IgD-negative memory B cell (primary cell): ENCODE results near the gene RTRAF. TPM values are rescaled to one million over a fixed set of nuclear protein-coding genes. Genes with fewer than 3 reads are reported as not detected.

Experiments
- H3K27ac Mint-ChIP-seq, 3 donors: one replicate each; pipeline ENCODE4 v1.8.0; 2020 to 2022; ENCODE audit warnings: mild to moderate bottlenecking in 3 of 3, mixed read lengths in 3 of 3, moderate library complexity in 1 of 3
- H3K27me3 Mint-ChIP-seq: one replicate; pipeline ENCODE4 v1.8.0; 2021; ENCODE audit warnings: mixed read lengths
- H3K36me3 Mint-ChIP-seq: one replicate; pipeline ENCODE4 v1.8.0; 2020; ENCODE audit warnings: mild to moderate bottlenecking, mixed read lengths
- H3K4me1 Mint-ChIP-seq, 3 donors: one replicate each; pipeline ENCODE4 v1.8.0; 2020 to 2022; ENCODE audit warnings: mixed read lengths in 3 of 3, mild to moderate bottlenecking in 1 of 3
- H3K4me3 Mint-ChIP-seq, 4 donors: one replicate each; pipeline ENCODE4 v1.8.0; 2020 to 2022; ENCODE audit warnings: mild to moderate bottlenecking in 4 of 4, mixed read lengths in 4 of 4, moderate library complexity in 3 of 4
- H3K9me3 Mint-ChIP-seq, 3 donors: one replicate each; pipeline ENCODE4 v1.8.0; 2020 to 2021; ENCODE audit warnings: mixed read lengths in 3 of 3, mild to moderate bottlenecking in 1 of 3
- polyA plus RNA-seq: library from polyadenylated mRNA; unstranded; fragments of 300-500 nt; fragmentation: Illumina TruSeq; gene quantifications from one replicate; pipeline ENCODE4 v1.2.3, GENCODE V29; 2021

RTRAF gene
- polyA plus RNA-seq, 1 donor from 2014 or later = 191 TPM

GRCh38 chr14:52005625-52006024 is 16.3 kb downstream of the RTRAF start:
- H3K27ac Mint-ChIP-seq = no peak overlapping the region
- H3K9me3 Mint-ChIP-seq = no peaks in the 10 kb centered on the region
- H3K27me3 Mint-ChIP-seq = no peaks in the 10 kb centered on the region
- peaks cover 10% of the 10 kb centered on the region for H3K36me3 Mint-ChIP-seq
- peaks cover 0 to 1% (median 0%) of the 10 kb centered on the region in 3 donors for H3K4me1 Mint-ChIP-seq
- H3K4me3 Mint-ChIP-seq = no peak overlapping the region

DNA sequence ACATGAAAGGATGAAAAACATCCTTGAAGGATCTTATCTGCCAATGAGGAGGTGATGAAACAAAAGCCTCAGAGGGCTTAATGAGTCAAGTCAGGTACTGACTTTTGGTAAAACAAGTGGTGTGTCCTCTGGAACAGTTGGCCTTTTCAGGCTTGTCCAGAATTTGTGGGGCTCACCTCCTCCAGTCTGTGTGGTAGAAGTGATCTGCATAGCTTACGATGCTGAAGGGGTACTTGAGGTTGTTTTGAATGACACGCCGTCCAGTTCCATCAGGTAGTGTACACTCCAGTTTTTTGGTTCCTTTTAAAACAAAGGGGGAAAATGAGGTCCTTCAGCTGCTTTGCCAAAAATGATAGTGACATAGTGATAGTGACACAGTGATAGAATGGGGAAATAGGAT is 17.0 kb downstream of the RTRAF start:
- Mint-ChIP-seq H3K9me3 (no peaks in the 10 kb centered on the region), H3K4me1 (peaks cover 0 to 1% (median 0%) of the 10 kb centered on the region in 3 donors), H3K27ac (no peak overlapping the region), H3K36me3 (peaks cover 7% of the 10 kb centered on the region), H3K27me3 (no peaks in the 10 kb centered on the region), H3K4me3 (no peak overlapping the region)

DNA sequence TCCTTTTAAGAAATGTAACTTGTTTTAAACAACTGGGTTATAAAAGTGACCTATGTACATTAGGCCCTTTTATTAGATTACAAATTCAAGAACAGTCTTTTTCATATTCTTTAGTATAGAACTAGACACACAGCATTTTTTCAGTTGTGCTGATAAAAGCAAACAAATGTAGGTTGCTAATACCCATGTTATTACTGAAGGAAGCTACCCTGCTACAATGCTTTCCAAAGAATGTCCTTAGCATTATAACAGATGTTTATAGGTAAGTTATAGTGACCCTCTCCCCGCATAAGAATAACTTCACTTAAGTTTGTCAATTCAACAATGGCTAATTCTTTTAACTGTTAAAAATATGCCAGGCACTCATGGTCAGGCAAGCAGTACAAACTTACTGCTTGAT is 17.9 kb downstream of the RTRAF start:
- H3K4me3 Mint-ChIP-seq = no peak overlapping the region
- no peak overlapping the region for H3K27ac Mint-ChIP-seq
- no peaks in the 10 kb centered on the region for H3K27me3 Mint-ChIP-seq
- peaks cover 4% of the 10 kb centered on the region for H3K36me3 Mint-ChIP-seq
- no peaks in the 10 kb centered on the region for H3K9me3 Mint-ChIP-seq
- peaks cover 0 to 1% (median 0%) of the 10 kb centered on the region in 3 donors for H3K4me1 Mint-ChIP-seq

- Mint-ChIP-seq H3K27ac (no peak overlapping the region), H3K4me1 (peaks cover 0 to 1% (median 0%) of the 10 kb centered on the region in 3 donors), H3K36me3 (peaks cover 4% of the 10 kb centered on the region), H3K27me3 (no peaks in the 10 kb centered on the region), H3K4me3 (no peak overlapping the region), H3K9me3 (no peaks in the 10 kb centered on the region)
Measured at GRCh38 chr14:52007637-52008036, 18.3 kb downstream of the RTRAF start.

- Mint-ChIP-seq H3K36me3 (peaks cover 4% of the 10 kb centered on the region), H3K4me1 (peaks cover 0 to 1% (median 0%) of the 10 kb centered on the region in 3 donors), H3K27ac (no peak overlapping the region), H3K9me3 (no peaks in the 10 kb centered on the region), H3K4me3 (no peak overlapping the region), H3K27me3 (no peaks in the 10 kb centered on the region)
Measured at GRCh38 chr14:52008136-52008535, 18.8 kb downstream of the RTRAF start.

GRCh38 chr14:52010173-52010693 is 20.9 kb downstream of the RTRAF start:
- H3K9me3 Mint-ChIP-seq = no peaks in the 10 kb centered on the region
- H3K4me1 Mint-ChIP-seq = peaks cover 0 to 3% (median 0%) of the 10 kb centered on the region in 3 donors
- no peak overlapping the region for H3K27ac Mint-ChIP-seq
- no peak overlapping the region for H3K4me3 Mint-ChIP-seq
- peaks cover 4% of the 10 kb centered on the region for H3K36me3 Mint-ChIP-seq
- H3K27me3 Mint-ChIP-seq = no peaks in the 10 kb centered on the region

- H3K27ac Mint-ChIP-seq = no peak overlapping the region
- H3K9me3 Mint-ChIP-seq = no peaks in the 10 kb centered on the region
Measured at GRCh38 chr14:52011523-52011922, 22.2 kb downstream of the RTRAF start.

DNA sequence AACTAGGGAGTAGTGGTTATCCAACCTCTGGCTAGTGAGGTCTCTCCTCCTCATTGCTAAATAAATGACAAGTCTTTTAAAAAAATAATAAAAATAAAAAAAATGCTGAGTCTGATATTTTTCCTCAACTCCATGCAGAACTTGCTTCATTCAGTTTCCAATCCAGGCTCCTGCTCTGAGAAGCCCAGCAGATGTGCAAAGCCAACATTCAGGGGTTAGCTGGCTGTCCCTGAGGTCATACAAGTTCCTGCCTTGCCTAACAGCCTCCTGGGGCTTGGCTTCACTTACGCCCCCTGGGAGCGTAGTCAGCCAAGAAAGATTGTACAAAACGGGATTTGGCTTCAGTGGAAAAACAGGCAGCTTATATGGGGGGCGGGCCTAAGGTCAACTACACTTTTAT is 23.3 kb downstream of the RTRAF start:
- no peak overlapping the region for H3K27ac Mint-ChIP-seq
- peaks cover 2% of the 10 kb centered on the region for H3K27me3 Mint-ChIP-seq
- peaks cover 0 to 2% (median 0%) of the 10 kb centered on the region in 3 donors for H3K4me1 Mint-ChIP-seq
- H3K4me3 Mint-ChIP-seq = no peak overlapping the region
- peaks cover 4% of the 10 kb centered on the region for H3K36me3 Mint-ChIP-seq
- no peaks in the 10 kb centered on the region for H3K9me3 Mint-ChIP-seq

More at GRCh38 chr14:52011523-52011922, 22.2 kb downstream of the RTRAF start:
- Mint-ChIP-seq H3K36me3 (peaks cover 4% of the 10 kb centered on the region), H3K27me3 (no peaks in the 10 kb centered on the region), H3K4me1 (peaks cover 0 to 2% (median 0%) of the 10 kb centered on the region in 3 donors), H3K4me3 (no peak overlapping the region)

DNA sequence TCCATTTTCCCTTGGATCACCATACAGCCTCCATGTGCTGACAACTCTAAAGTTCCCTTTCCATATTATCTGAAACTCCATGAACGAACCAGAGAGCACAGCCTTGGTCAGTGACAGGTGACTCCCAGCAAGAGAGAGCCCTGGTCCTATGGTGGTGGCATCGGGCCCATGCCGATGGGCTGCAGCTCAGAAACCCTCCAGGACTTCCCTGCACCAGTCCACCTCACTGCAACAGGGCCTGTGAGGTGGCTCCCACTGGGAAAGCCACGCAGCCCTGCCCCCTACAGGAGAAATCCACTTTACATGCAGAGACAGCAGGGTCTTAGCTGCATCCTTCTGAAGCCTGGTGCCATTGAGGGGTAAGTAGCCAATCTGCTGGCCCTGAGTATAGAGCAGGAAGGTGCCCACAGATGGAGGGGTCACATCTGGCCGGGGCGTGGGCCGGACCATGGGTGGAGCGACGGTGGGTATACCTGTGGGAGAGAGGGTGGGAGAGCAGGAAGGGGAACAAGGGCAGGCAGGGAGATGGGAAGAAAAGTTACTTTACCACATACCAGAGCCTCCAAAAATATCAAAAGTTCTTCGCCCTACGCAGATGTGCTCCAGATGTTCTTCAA is 24.7 kb downstream of the RTRAF start:
- peaks cover 4% of the 10 kb centered on the region for H3K36me3 Mint-ChIP-seq
- peak overlapping the region in 1 of 3 donors; percentile 71 for H3K27ac Mint-ChIP-seq
- peaks cover 0 to 2% (median 0%) of the 10 kb centered on the region in 3 donors for H3K4me1 Mint-ChIP-seq
- peaks cover 2% of the 10 kb centered on the region for H3K27me3 Mint-ChIP-seq
- no peaks in the 10 kb centered on the region for H3K9me3 Mint-ChIP-seq
- no peak overlapping the region for H3K4me3 Mint-ChIP-seq

DNA sequence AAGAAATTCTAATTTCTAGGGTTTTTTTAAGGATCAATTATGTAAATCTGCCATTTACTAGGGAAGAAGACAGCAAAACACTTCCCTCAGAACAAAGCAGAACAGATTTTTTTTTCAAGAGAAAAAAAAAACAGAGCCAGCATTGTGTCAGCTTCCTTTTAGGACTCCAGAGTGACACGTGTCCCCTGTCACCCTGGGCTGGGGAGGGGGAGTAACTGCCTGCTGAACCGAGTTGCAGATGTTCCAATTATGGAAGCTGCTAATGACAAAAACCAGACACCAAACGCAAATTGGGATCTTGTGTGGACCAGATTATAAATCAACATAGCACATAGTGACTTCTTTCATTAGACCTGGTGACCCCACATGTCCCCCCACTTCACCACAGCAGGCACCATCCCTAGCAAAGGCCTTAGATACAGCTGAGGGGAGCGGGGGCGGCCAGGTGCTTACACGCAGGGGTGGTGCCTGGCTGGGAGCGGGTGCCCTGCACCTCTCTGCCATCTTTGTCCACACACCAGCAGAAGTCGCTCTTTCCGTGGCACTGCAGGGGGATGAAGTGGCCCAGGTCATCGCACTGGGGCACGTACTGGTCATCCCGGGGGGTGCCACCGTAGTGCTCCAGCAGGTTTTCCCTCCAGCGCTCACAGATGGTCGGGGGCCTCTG is 25.4 kb downstream of the RTRAF start:
- Mint-ChIP-seq H3K27me3 (peaks cover 2% of the 10 kb centered on the region), H3K9me3 (no peaks in the 10 kb centered on the region), H3K27ac (no peak overlapping the region), H3K4me1 (peaks cover 0 to 2% (median 0%) of the 10 kb centered on the region in 3 donors), H3K36me3 (peaks cover 2% of the 10 kb centered on the region), H3K4me3 (no peak overlapping the region)

GRCh38 chr14:52015411-52016030 is 26.2 kb downstream of the RTRAF start:
- Mint-ChIP-seq H3K4me1 (peaks cover 0 to 2% (median 0%) of the 10 kb centered on the region in 3 donors), H3K36me3 (peaks cover 1% of the 10 kb centered on the region), H3K4me3 (no peak overlapping the region), H3K9me3 (no peaks in the 10 kb centered on the region), H3K27ac (no peak overlapping the region), H3K27me3 (peaks cover 2% of the 10 kb centered on the region)

- Mint-ChIP-seq H3K27ac (no peak overlapping the region), H3K4me3 (no peak overlapping the region), H3K4me1 (peaks cover 0 to 4% (median 0%) of the 10 kb centered on the region in 3 donors), H3K36me3 (no peaks in the 10 kb centered on the region), H3K27me3 (peaks cover 4% of the 10 kb centered on the region), H3K9me3 (no peaks in the 10 kb centered on the region)
Measured at GRCh38 chr14:52018252-52018651, 28.9 kb downstream of the RTRAF start.

- Mint-ChIP-seq H3K4me3 (no peak overlapping the region), H3K36me3 (no peaks in the 10 kb centered on the region), H3K27ac (no peak overlapping the region), H3K27me3 (peaks cover 4% of the 10 kb centered on the region), H3K9me3 (no peaks in the 10 kb centered on the region), H3K4me1 (peaks cover 0 to 4% (median 0%) of the 10 kb centered on the region in 3 donors)
Measured at GRCh38 chr14:52018970-52019369, 29.6 kb downstream of the RTRAF start.

- peaks cover 0 to 2% (median 0%) of the 10 kb centered on the region in 3 donors for H3K4me1 Mint-ChIP-seq
- no peak overlapping the region for H3K4me3 Mint-ChIP-seq
- H3K36me3 Mint-ChIP-seq = no peaks in the 10 kb centered on the region
- H3K27me3 Mint-ChIP-seq = peaks cover 4% of the 10 kb centered on the region
- no peak overlapping the region for H3K27ac Mint-ChIP-seq
- H3K9me3 Mint-ChIP-seq = no peaks in the 10 kb centered on the region
Measured at GRCh38 chr14:52020161-52020714, 30.9 kb downstream of the RTRAF start.
